Epithelial cell of esophagus (primary cell): Measurements from ENCODE around the gene CDCP2.

Source experiments
- DNase-seq: peaks from one replicate; pipeline ENCODE4 v3.0.0; 2010; ENCODE audit warnings: low read depth
- H3K4me3 ChIP-seq: 2 replicates; pipeline ENCODE4 v1.5.1; 2011; ENCODE audit warnings: mild to moderate bottlenecking, low read length, control low read depth
- TF ChIP-seq, protein P1 (sequence below): IDR thresholded peaks from 2 replicates; pipeline ENCODE4 v1.5.1; 2011; ENCODE audit warnings: low read depth, mild to moderate bottlenecking, low read length, control low read depth, inconsistent platforms; ENCODE audit not compliant: insufficient read depth; ENCODE audit errors: missing control alignments

CDCP2 gene

DNA sequence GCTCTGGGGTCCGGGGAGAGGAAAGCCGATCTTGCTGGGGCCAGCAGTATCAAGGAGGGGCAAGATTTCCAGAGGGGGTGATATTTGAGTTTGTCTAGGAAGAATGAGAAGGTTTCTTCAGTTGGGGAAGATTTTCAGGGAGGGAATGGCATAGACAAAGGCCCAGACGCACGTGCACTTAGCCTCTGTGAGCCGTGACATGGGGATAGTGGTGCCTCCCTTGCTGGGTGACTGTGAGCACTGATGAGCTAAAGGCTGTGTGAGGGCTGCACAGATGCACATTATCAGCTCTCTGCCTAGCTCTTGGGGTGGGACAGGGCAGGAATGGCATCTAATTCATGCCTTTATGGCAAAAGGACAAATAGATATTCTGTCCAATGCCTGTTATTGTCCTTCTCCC lies 1.8 kb downstream of the CDCP2 start:
- H3K4me3 ChIP-seq = no peak overlapping the region
- DNase-seq = no peak
- TF ChIP-seq, protein P1, sequence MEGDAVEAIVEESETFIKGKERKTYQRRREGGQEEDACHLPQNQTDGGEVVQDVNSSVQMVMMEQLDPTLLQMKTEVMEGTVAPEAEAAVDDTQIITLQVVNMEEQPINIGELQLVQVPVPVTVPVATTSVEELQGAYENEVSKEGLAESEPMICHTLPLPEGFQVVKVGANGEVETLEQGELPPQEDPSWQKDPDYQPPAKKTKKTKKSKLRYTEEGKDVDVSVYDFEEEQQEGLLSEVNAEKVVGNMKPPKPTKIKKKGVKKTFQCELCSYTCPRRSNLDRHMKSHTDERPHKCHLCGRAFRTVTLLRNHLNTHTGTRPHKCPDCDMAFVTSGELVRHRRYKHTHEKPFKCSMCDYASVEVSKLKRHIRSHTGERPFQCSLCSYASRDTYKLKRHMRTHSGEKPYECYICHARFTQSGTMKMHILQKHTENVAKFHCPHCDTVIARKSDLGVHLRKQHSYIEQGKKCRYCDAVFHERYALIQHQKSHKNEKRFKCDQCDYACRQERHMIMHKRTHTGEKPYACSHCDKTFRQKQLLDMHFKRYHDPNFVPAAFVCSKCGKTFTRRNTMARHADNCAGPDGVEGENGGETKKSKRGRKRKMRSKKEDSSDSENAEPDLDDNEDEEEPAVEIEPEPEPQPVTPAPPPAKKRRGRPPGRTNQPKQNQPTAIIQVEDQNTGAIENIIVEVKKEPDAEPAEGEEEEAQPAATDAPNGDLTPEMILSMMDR = no peak

DNA sequence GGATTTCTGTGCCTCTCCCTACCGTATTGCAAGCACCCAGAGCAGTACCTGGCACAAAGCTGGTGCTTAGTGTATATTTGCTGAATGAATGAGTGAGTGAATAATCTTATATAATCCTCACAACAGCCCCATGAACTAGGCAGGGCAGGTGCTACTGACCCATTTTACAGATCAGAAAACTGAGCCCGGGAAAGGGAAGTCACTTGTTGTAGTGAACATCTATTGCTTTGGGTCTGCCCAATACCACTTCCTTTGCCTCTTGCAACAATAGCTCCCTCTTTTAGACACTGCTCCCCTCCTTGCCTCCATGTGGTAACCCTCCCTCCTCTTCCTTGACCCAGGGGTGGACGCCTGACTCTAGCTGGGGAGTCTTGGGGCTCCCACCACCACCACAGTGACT lies 3.1 kb downstream of the CDCP2 start:
- no peak for DNase-seq
- TF ChIP-seq, protein P1 = no peak

DNA sequence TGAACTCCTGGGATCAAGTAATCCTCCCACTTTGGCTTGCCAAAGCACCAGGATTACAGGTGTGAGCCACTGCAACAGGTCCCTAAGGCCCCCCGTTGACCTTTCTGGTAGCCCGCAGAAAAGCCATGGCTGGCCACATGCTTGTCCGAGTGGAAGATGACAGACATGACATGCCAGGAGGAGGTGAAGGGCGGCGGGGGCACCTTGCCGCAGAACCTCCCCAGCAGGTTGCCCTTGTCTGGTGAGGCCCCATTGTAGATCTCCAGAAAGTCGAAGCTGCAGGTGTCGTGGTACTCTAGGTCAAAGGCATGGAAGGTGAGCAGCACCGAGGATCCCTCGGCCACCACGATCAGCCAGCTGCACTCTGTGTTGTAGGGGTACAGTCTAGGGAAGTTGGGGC lies 8.4 kb downstream of the CDCP2 start:
- no peak for DNase-seq
- TF ChIP-seq, protein P1 = no peak
- H3K4me3 ChIP-seq = no peak overlapping the region

More for the DNA sequence above, 3.1 kb downstream of the CDCP2 start:
- H3K4me3 ChIP-seq = no peak overlapping the region

DNA sequence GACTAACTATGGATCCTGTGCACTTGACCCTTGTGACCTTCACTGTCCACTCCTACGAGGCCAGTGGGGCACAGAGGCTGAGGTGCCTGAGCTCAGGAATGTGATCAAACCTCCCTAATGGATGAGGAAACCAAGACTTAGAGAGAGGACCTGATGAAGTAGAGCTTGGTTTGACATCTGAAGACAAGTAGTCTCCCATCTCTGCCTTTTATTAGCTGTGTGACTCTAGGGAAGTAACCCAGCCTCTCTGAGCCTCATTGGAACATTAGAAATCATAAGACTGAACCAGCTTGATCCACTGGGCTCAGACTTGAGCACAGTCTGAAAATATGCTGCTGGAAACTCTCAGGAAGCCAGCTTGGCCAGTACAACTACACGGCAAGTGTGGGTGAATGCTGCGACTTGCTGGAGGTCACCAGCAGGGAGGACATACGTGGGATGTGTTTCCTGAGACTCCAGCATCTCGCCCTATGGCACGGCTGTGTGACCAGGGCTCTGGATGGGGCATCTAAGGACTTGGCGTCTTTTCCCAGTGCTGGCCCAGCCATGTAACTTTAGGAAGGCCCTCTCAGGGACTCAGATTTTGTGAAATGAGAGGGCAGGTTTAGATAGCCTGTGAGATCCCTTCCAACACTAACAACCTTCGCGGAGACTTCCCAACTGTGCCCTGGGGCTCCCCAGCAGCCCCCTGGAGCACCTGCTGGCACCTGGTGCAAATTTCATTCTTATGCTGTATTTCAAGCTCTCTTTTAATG lies 10.5 kb downstream of the CDCP2 start:
- DNase-seq = no peak
- TF ChIP-seq, protein P1 = no peak
- H3K4me3 ChIP-seq = no peak overlapping the region

DNA sequence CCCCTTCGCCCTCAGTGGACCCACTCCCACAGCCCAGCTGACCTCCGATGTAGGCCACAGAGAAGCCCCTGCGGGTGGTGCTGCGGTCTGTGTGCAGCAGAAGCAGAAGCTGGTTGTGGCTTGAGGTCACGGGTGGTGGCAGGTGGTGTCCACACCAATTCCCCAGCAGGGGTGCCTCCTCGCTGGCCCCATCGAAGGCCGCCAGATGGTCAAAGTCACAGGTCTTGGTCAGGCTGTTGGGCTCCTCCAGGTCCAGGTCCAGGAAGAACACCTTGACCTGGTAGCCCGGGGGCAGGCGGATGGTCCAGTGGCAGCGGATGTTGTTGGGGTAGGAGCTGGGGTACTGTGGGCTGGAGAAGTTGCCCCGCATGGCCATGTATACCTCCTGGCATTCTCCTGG lies 13.1 kb downstream of the CDCP2 start:
- DNase-seq = no peak
- TF ChIP-seq, protein P1 = no peak
- H3K4me3 ChIP-seq = no peak overlapping the region

DNA sequence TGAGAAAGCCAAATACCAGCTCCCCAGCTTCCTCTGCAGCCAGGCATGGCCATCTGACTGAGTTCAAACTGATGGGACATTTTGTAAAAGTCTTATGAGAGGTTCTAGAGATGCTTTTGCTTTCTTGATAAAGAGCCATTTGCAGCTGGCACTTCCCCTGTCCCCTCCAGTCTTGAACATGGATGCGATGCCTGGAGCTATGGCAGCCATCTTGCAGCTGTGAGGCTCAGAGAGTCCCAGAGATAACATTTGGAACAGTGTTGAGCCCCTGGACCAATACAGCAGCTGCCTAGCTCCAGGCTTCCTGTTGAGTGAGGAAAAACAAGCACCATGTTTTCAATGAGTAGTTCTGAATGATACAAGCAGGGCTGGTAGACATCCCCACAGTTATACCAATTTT lies 13.8 kb downstream of the CDCP2 start:
- TF ChIP-seq, protein P1 = no peak

DNA sequence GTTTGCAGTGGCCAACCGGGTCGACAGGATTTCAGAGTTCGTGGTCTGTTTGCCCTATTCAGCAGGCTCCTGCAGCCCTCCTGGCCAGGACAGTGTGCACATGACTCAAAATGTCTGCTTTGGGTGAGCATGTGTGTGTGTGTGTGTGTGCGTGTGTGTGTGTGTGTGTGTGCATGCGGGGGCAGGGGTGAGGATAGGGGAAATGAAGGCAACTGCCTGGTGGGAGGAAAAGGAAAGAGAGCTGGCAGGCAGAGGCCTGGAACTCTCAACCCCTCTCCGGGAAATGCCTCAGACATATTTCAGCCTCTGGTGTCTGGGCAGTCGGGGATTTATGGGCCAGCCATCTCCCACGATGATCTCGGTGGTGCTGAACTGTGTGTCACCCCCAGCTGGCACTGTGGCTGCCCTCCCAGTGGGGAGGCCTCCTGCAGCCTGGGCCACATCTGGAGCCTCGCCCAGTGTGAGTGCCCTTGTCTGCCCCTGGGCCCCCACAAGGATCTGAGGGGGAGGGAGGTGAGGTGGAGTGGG lies 15.2 kb downstream of the CDCP2 start:
- H3K4me3 ChIP-seq = no peak overlapping the region
- TF ChIP-seq, protein P1 = no peak
- no peak for DNase-seq

More for the DNA sequence above, 13.8 kb downstream of the CDCP2 start:
- H3K4me3 ChIP-seq = no peak overlapping the region
- no peak for DNase-seq
